Mesodermal cell (in vitro differentiated cells): Measurements from ENCODE around the gene SSBP2.
A peak's percentile ranks its signal among the peaks of the same experiment; 100 is the strongest.

Source experiments
- H3K27ac ChIP-seq: 2 replicates; pipeline ENCODE4 v1.7.0; 2013; ENCODE audit warnings: mild to moderate bottlenecking, low read depth, low read length, moderate library complexity; ENCODE audit not compliant: severe bottlenecking
- H3K36me3 ChIP-seq: 2 replicates; pipeline ENCODE4 v1.7.1; 2013; ENCODE audit warnings: mild to moderate bottlenecking, low read length, moderate library complexity; ENCODE audit not compliant: control insufficient read depth, insufficient read depth
- H3K4me1 ChIP-seq: one replicate; pipeline ENCODE4 v1.7.1; 2013; ENCODE audit warnings: mild to moderate bottlenecking, low read length; ENCODE audit not compliant: insufficient read depth, control insufficient read depth, poor library complexity, severe bottlenecking
- H3K4me3 ChIP-seq: 2 replicates; pipeline ENCODE4 v1.7.0; 2013; ENCODE audit warnings: low read length, control low read depth, mild to moderate bottlenecking; ENCODE audit not compliant: insufficient read depth, poor library complexity, severe bottlenecking; ENCODE audit errors: extremely low read depth
- H3K9me3 ChIP-seq: 2 replicates; pipeline ENCODE4 v1.7.1; 2013; ENCODE audit warnings: mild to moderate bottlenecking, low read length, moderate library complexity; ENCODE audit not compliant: control insufficient read depth
- WGBS, 2 experiments: methylation state at CpG; one replicate each; pipeline ENCODE4 v1.1.5; 2013; ENCODE audit warnings: missing lambda C conversion rate in 2 of 2; ENCODE audit not compliant: insufficient coverage in 2 of 2; 5-methylcytosine and 5-hydroxymethylcytosine counted together

SSBP2 gene

DNA sequence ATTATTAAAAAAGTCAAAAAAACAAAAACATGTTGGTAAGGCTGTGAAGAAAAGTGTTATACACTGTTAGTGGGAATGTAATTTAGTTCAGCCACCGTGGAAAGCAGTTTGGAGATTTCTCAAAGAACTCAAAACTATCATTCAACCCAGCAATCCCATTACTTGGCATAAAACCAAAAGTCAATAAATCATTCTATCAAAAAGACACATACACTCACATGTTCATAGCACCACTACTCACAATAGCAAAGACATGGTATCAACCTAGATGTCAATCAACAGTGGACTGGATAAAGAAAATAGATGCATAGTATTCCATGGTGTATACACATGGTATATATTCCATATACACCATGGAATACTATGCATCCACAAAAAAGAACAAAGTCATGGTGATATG, 208.7 kb downstream of the SSBP2 start:
- Histone ChIP-seq H3K36me3 (no peaks in the 10 kb centered on the region), H3K4me1 (no peaks in the 10 kb centered on the region), H3K9me3 (no peaks in the 10 kb centered on the region), H3K4me3 (no peak overlapping the region), H3K27ac (no peak overlapping the region)
- no CpG with 5 or more reads among the region's 1 CpG for WGBS, 2 experiments

DNA sequence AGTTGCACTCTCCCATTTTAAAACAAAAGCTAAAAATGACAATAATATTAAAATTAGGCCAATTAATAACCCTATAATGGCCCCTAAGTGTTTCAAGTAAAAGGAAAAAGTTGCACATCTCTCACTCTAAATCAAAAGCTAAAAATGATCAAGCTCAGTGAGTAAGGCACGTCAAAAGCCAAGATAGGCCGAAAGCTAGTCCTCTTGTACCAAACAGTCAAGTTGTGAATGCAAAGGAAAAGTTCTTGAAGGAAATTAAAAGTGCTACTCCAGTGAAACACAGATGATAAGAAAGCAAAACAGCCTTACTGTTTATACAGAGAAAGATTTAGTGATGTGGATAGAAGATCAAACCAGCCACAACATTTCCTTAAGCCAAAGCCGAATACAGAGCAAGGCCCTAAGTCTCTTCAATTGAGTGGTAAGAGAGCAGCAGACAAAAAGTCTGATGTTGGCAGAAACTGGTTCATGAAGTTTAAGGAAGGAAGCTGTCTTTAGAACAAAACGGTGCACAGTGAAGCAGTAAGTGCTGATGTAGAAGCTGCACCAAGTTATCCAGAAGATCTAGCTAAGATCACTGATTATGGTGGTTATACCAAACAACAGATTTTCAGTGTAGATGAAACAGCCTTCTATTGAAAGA, 212.9 kb downstream of the SSBP2 start:
- Histone ChIP-seq H3K4me1 (no peaks in the 10 kb centered on the region), H3K27ac (no peak overlapping the region)
- WGBS, 2 experiments, result 73% methylated on average over 2 of the region's 4 CpGs; no CpG with 5 or more reads in 1 of the 2 experiments

DNA sequence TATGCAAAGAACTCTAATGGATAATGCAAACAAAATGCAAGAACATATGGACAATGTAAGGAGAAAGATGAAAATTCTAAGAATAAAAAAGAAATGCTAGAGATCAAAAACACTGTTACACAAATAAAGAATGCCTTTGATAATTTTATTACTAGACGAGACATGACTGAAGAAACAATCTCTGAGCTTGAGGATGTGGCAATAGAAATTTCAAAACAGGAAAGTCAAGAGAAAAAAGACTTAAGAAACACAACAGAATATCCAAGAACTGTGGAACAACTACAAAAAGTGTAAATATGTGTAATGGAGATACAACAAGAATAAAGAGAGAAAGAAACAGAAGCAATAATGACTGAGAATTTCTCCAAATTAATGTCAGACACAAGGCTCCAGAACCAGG, 216.5 kb downstream of the SSBP2 start:
- Histone ChIP-seq H3K9me3 (no peaks in the 10 kb centered on the region), H3K27ac (no peak overlapping the region), H3K4me1 (no peaks in the 10 kb centered on the region), H3K4me3 (no peak overlapping the region), H3K36me3 (no peaks in the 10 kb centered on the region)
- WGBS, 2 experiments, result no CpG with 5 or more reads among the region's 1 CpG

More for the DNA sequence above, 212.9 kb downstream of the SSBP2 start:
- no peaks in the 10 kb centered on the region for H3K36me3 ChIP-seq
- no peaks in the 10 kb centered on the region for H3K9me3 ChIP-seq
- H3K4me3 ChIP-seq, result no peak overlapping the region

DNA sequence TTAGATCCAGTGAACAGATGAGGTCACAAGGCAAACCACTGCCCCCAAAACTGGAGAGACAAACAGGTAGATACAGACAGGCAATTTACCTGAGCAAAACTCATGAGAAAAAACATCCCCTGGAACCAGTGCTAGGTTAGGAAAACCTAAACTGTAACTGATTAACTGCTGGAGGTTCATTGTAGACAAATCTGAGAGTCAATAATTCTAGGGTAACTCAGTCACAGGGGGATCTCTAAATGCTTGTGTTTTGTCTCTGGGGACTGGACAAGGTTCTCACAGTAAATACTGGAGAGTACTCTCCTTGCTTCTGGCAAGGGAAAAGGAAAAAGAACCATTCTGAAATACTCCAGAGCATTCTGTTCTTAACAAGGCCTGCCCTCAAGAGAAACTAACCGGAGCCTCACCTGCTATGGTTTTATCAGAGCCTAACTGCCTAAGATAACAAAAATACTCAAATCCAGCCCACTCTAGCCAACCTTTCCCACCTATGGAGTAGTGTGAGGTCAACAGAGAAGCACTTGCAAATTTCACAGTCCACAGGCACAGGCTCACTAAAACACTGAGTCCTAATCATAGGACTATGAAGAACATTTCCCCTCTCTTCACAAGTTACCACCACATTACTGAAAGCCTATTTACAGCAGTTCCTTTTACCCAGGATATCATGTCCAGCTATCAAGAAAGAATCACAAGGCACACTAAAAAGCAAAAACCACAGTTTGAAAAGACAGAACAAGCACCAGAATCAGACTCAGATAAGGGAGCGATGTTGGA, 217.1 kb downstream of the SSBP2 start:
- WGBS, 2 experiments, result 83% methylated on average over 1 of the region's 2 CpGs; no CpG with 5 or more reads in 1 of the 2 experiments
- Histone ChIP-seq H3K9me3 (no peaks in the 10 kb centered on the region), H3K36me3 (no peaks in the 10 kb centered on the region), H3K4me1 (no peaks in the 10 kb centered on the region), H3K4me3 (no peak overlapping the region), H3K27ac (peak overlapping the region; percentile 24)

DNA sequence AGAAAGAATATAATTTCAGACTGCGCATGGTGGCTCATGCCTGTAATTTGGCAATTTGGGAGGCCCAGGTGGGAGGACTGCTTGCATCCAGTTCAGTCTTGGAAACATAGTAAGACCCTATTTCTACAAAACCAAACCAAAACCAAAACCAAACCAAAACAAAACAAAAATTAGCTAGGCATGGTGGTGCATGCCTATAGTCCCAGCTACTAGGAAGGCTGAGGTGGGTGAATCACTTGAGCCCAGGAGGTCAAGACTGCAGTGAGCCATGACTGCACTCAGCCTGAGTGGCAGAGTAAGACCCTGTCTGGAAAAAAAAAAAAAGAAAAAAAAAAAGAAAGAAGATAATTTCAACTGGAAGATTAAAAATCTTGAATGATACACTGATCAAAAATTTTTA, 220.0 kb downstream of the SSBP2 start:
- no CpG with 5 or more reads among the region's 1 CpG for WGBS, 2 experiments
- H3K27ac ChIP-seq, result no peak overlapping the region
- no peak overlapping the region for H3K4me3 ChIP-seq
- no peaks in the 10 kb centered on the region for H3K9me3 ChIP-seq
- H3K4me1 ChIP-seq, result no peaks in the 10 kb centered on the region
- no peaks in the 10 kb centered on the region for H3K36me3 ChIP-seq

DNA sequence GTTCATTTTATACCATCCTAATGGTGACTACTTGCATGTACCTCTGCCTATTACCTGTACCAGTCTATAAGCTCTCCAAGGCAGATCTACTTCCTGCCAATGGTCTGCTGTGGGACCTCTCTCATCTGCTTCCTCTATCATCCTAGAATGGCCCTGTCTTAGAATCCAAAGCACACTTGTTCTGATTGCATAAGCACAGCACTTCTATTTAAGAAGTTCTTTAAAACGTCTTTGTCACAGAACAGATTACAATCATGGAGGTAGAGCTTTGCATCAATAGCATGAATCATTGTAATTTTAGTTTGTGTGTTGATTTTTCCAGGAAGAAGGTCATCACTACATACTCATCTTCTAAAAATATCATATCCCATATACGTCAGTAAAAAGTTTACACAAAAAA, 225.2 kb downstream of the SSBP2 start:
- no peaks in the 10 kb centered on the region for H3K36me3 ChIP-seq
- WGBS, 2 experiments, result no CpG with 5 or more reads among the region's 2 CpGs

DNA sequence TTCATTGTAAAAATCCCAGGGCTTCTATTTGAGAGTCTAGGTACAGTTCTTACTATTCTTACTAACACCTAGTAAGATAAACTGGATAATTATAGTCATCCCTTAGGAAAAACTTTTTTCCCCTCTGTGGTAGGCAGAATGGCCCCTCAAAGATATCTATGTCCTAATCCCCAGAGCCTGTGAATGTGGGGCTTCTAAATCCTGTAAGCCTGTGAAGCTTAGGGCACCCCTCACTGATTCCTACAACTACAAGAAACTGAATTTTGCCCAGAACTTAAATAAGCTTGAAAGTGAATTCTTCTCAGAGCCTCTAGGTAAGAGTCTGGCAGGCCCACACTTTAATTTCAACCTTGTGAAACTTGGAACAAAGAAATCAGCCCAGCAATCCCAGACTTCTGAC, 226.9 kb downstream of the SSBP2 start:
- peak overlapping the region; percentile 3 for H3K27ac ChIP-seq
- no peaks in the 10 kb centered on the region for H3K9me3 ChIP-seq
- no peak overlapping the region for H3K4me3 ChIP-seq
- no peaks in the 10 kb centered on the region for H3K4me1 ChIP-seq
- H3K36me3 ChIP-seq, result no peaks in the 10 kb centered on the region

More for the DNA sequence above, 225.2 kb downstream of the SSBP2 start:
- no peak overlapping the region for H3K27ac ChIP-seq
- no peaks in the 10 kb centered on the region for H3K9me3 ChIP-seq
- H3K4me3 ChIP-seq, result no peak overlapping the region
- no peaks in the 10 kb centered on the region for H3K4me1 ChIP-seq

DNA sequence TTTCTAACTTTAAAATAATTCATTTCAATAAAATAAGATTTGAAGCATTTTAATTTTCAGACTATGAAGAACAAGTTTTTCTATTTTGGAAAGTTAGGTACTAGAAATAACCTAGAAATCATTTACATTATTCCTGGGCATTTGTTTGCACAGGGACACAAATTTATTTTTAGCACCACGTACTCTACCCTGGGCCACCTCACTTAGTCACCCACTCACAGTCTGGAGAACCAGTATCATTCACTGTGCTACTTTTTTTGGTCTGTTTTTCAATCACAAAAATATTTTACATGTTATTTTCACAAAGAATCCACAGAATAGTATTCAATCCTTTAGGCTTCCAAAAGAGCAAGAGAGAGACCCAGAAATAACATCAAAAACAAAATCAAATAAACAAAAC, 228.3 kb downstream of the SSBP2 start:
- H3K36me3 ChIP-seq, result no peaks in the 10 kb centered on the region
- no peaks in the 10 kb centered on the region for H3K9me3 ChIP-seq
- no peaks in the 10 kb centered on the region for H3K4me1 ChIP-seq
- H3K27ac ChIP-seq, result no peak overlapping the region
- H3K4me3 ChIP-seq, result no peak overlapping the region
- WGBS, 2 experiments, result 80% methylated on average over 1 of the region's 1 CpG; no CpG with 5 or more reads in 1 of the 2 experiments

DNA sequence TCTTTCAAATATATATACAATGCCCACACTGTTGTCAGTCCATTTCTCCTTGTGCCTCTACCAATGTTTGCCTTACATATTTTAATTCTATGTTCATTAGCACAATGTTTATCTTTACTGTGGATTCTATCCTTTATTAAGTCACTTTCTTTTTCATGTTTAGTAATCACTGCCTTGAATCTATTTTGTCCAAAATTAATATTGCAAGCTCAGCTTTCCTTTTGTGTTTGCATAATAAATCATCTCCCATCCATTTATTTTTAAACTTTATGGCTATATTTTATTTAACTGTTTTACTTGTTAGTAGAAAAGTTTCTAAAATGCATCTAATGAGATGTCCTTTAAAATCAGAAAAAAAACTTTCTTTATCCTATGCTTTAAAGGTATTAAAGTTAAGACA, 230.1 kb downstream of the SSBP2 start:
- no peak overlapping the region for H3K4me3 ChIP-seq

DNA sequence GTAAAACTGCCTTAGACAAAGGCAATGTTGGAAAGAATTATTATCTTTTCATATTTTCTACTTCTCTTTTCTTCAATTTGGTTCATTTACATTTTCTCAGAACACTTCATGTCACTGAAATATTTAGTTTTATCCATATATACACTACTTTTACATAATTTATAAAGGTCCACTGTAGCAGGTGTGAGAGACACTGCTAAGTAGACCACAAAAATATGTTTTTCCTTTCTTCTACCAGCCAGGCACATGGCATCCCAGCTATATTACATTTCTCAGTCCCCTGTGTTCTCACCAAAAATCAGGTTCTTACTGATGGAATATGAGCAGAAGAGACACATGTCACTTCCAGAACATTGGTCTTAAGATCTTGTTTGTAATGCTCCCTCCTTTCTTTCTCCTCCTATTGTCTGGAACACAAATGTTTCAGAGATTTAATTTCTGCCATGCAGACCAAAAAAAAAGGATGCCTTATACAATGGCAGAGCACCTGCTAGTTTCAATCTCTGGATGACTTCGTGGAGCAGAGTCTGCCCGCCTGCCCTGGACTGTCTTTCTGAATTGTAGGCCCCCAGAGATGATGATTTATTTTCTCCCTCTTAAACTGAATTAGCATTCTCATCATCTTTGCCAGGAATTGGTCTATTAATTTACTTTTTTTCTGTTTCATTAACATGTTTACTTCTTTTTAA, 231.5 kb downstream of the SSBP2 start:
- WGBS, 2 experiments, result 86 to 95% methylated on average over 2 of the region's 2 CpGs

More for the DNA sequence above, 230.1 kb downstream of the SSBP2 start:
- no peaks in the 10 kb centered on the region for H3K36me3 ChIP-seq
- H3K27ac ChIP-seq, result no peak overlapping the region
- H3K9me3 ChIP-seq, result no peaks in the 10 kb centered on the region
- H3K4me1 ChIP-seq, result no peaks in the 10 kb centered on the region

DNA sequence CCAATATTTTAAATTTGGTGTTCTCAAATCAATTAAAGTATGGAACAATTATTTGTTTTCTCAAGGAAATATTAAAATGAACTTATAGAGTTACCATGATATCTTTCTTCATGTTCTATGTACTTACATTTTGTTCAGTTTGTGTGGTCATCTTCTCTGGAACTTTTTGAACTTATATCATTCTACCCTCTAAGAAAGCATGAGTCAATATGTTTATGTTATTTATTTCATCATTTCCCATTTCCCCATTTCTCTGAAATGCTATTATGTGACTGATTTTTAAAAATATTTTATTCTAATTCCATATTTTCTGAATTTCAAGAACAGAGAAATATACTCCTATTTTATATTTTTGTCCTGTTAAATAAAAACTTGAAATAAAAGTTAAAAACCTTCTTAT, 233.4 kb downstream of the SSBP2 start:
- H3K27ac ChIP-seq, result no peak overlapping the region
- no peaks in the 10 kb centered on the region for H3K36me3 ChIP-seq
- no peak overlapping the region for H3K4me3 ChIP-seq
- H3K4me1 ChIP-seq, result no peaks in the 10 kb centered on the region
- no peaks in the 10 kb centered on the region for H3K9me3 ChIP-seq

More for the DNA sequence above, 231.5 kb downstream of the SSBP2 start:
- H3K4me1 ChIP-seq, result no peaks in the 10 kb centered on the region
- no peak overlapping the region for H3K4me3 ChIP-seq
- no peaks in the 10 kb centered on the region for H3K9me3 ChIP-seq
- H3K36me3 ChIP-seq, result no peaks in the 10 kb centered on the region
- no peak overlapping the region for H3K27ac ChIP-seq
